OCI-LY1 (cell line): ENCODE data around the gene SMPDL3A.

Source experiments
- H2AFZ ChIP-seq: fragments of 200-600 bp; sonication (generic), shearing (Covaris generic); 2 replicates; pipeline ENCODE4 v1.6.0; 2014; ENCODE audit warnings: antibody characterized with exemption, mild to moderate bottlenecking, low read length
- H3F3A ChIP-seq: fragments of 200-600 bp; sonication (generic), shearing (Covaris generic); 2 replicates; pipeline ENCODE4 v1.6.0; 2014; ENCODE audit warnings: mild to moderate bottlenecking, antibody characterized with exemption, low read length, moderate library complexity; ENCODE audit not compliant: insufficient read depth
- H3K27ac ChIP-seq: fragments of 200-600 bp; sonication (generic); 2 replicates; pipeline ENCODE4 v1.5.1; 2014; ENCODE audit warnings: low read length, mixed run types, mild to moderate bottlenecking, low read depth; ENCODE audit not compliant: poor library complexity, severe bottlenecking
- H3K27me3 ChIP-seq: fragments of 200-600 bp; sonication (generic); 2 replicates; pipeline ENCODE4 v1.6.0; 2014; ENCODE audit warnings: antibody characterized with exemption, mild to moderate bottlenecking, low read length, moderate library complexity; ENCODE audit not compliant: insufficient read depth
- H3K36me3 ChIP-seq: fragments of 200-600 bp; sonication (generic); 2 replicates; pipeline ENCODE4 v1.6.1; 2014; ENCODE audit warnings: mild to moderate bottlenecking, antibody characterized with exemption, low read length, moderate library complexity, mixed read lengths; ENCODE audit not compliant: insufficient read depth
- H3K4me1 ChIP-seq: fragments of 200-600 bp; sonication (generic); 2 replicates; pipeline ENCODE4 v1.5.1; 2014; ENCODE audit warnings: mild to moderate bottlenecking, low read length, moderate library complexity; ENCODE audit not compliant: insufficient read depth, severe bottlenecking
- H3K4me2 ChIP-seq: fragments of 200-600 bp; sonication (generic), shearing (Covaris generic); 2 replicates; pipeline ENCODE4 v1.6.1; 2014; ENCODE audit warnings: low read length
- H3K4me3 ChIP-seq: fragments of 200-600 bp; sonication (generic); 2 replicates; pipeline ENCODE4 v1.5.1; 2014; ENCODE audit warnings: low read length, low read depth, mild to moderate bottlenecking, mixed read lengths; ENCODE audit not compliant: poor library complexity, severe bottlenecking
- H3K79me2 ChIP-seq: fragments of 200-600 bp; shearing (Covaris generic); 2 replicates; pipeline ENCODE4 v1.6.1; 2016; ENCODE audit warnings: mixed run types, low read length, mixed read lengths; ENCODE audit not compliant: insufficient read depth
- H3K9ac ChIP-seq: fragments of 200-600 bp; sonication (generic), shearing (Covaris generic); 2 replicates; pipeline ENCODE4 v1.6.1; 2014; ENCODE audit warnings: mild to moderate bottlenecking, low read length, mixed read lengths
- H3K9me2 ChIP-seq: fragments of 200-600 bp; sonication (generic), shearing (Covaris generic); 2 replicates; pipeline ENCODE4 v1.6.1; 2014; ENCODE audit warnings: low read depth, mild to moderate bottlenecking, low read length, mixed read lengths
- H3K9me3 ChIP-seq: fragments of 200-600 bp; shearing (Covaris generic); 2 replicates; pipeline ENCODE4 v1.6.1; 2014; ENCODE audit warnings: low read length, mixed read lengths
- H4K20me1 ChIP-seq: fragments of 200-600 bp; sonication (generic), shearing (Covaris generic); 2 replicates; pipeline ENCODE4 v1.6.0; 2016; ENCODE audit warnings: mild to moderate bottlenecking, low read length; ENCODE audit not compliant: insufficient read depth
- CTCF ChIP-seq: fragments of 200-600 bp; sonication (generic), shearing (Covaris generic); IDR thresholded peaks from 2 replicates; pipeline ENCODE4 v1.5.1; 2017; ENCODE audit warnings: mild to moderate bottlenecking, antibody characterized with exemption, low read length, moderate library complexity, mixed read lengths
- EZH2 ChIP-seq: fragments of 200-600 bp; sonication (generic), shearing (Covaris generic); IDR thresholded peaks from 2 replicates; pipeline ENCODE4 v1.8.0; 2017; ENCODE audit warnings: borderline replicate concordance, mixed run types, mild to moderate bottlenecking, antibody characterized with exemption, low read length, moderate library complexity, mixed read lengths

The SMPDL3A gene

GRCh38 chr6:122780114-122780513 lies 8.9 kb upstream of the SMPDL3A start:
- Histone ChIP-seq H4K20me1 (no peaks in the 10 kb centered on the region), H2AFZ (no peak overlapping the region), H3K27ac (no peak overlapping the region), H3K4me3 (no peak overlapping the region), H3F3A (no peaks in the 10 kb centered on the region), H3K27me3 (peaks cover 3% of the 10 kb centered on the region; the same call in 1 of the 2 replicates), H3K9me2 (no peaks in the 10 kb centered on the region), H3K79me2 (no peaks in the 10 kb centered on the region), H3K4me2 (no peak overlapping the region), H3K4me1 (no peaks in the 10 kb centered on the region), H3K9ac (no peak overlapping the region), H3K9me3 (no peaks in the 10 kb centered on the region), H3K36me3 (no peaks in the 10 kb centered on the region)
- no peak for TF ChIP-seq CTCF
- TF ChIP-seq EZH2, result no peak

- H3K27ac ChIP-seq, result no peak overlapping the region
- H4K20me1 ChIP-seq, result no peaks in the 10 kb centered on the region
- H3F3A ChIP-seq, result no peaks in the 10 kb centered on the region
- peaks cover 3% of the 10 kb centered on the region; the same call in 1 of the 2 replicates for H3K27me3 ChIP-seq
- H2AFZ ChIP-seq, result no peak overlapping the region
- no peak overlapping the region for H3K4me3 ChIP-seq
- no peak overlapping the region for H3K9ac ChIP-seq
- no peaks in the 10 kb centered on the region for H3K79me2 ChIP-seq
- H3K36me3 ChIP-seq, result no peaks in the 10 kb centered on the region
- no peaks in the 10 kb centered on the region for H3K9me3 ChIP-seq
- no peak for TF ChIP-seq CTCF
- TF ChIP-seq EZH2, result no peak
- no peaks in the 10 kb centered on the region for H3K4me1 ChIP-seq
- no peaks in the 10 kb centered on the region for H3K9me2 ChIP-seq
- no peak overlapping the region for H3K4me2 ChIP-seq
These were observed 7.3 kb upstream of the SMPDL3A start for GRCh38 chr6:122781716-122782115.

- no peaks in the 10 kb centered on the region for H3K9me2 ChIP-seq
- H3K36me3 ChIP-seq, result no peaks in the 10 kb centered on the region
- H3K79me2 ChIP-seq, result no peaks in the 10 kb centered on the region
- no peak overlapping the region for H3K4me3 ChIP-seq
- H3K9ac ChIP-seq, result no peak overlapping the region
- H2AFZ ChIP-seq, result no peak overlapping the region
- no peak overlapping the region for H3K27ac ChIP-seq
- TF ChIP-seq CTCF (no peak), EZH2 (no peak)
- H3K9me3 ChIP-seq, result no peaks in the 10 kb centered on the region
- H3K4me2 ChIP-seq, result no peak overlapping the region
- no peaks in the 10 kb centered on the region for H4K20me1 ChIP-seq
- H3K27me3 ChIP-seq, result peaks cover 3% of the 10 kb centered on the region; the same call in 1 of the 2 replicates
- H3K4me1 ChIP-seq, result no peaks in the 10 kb centered on the region
- no peaks in the 10 kb centered on the region for H3F3A ChIP-seq
These were observed 5.7 kb upstream of the SMPDL3A start for GRCh38 chr6:122783401-122783800.
